Neural cell (in vitro differentiated cells): ENCODE measurements around the gene TMEM11. TPM values are rescaled to one million over a fixed set of nuclear protein-coding genes. Genes with fewer than 3 reads are reported as not detected.

Experiments
- H2AFZ ChIP-seq: fragments of 200-600, 300-800 bp; sonication (generic), shearing (Covaris generic); 2 replicates; pipeline ENCODE4 v1.6.0; 2014; ENCODE audit warnings: low read depth, mild to moderate bottlenecking, antibody characterized with exemption, low read length, moderate library complexity
- H3F3A ChIP-seq: fragments of 200-600 bp; shearing (Covaris generic); 2 replicates; pipeline ENCODE4 v1.6.1; 2016; ENCODE audit warnings: mild to moderate bottlenecking, moderate library complexity, mixed read lengths, antibody characterized with exemption, low read length; ENCODE audit not compliant: insufficient read depth, poor library complexity, severe bottlenecking
- H3K27ac ChIP-seq: fragments of 200-600, 300-800 bp; sonication (generic), shearing (Covaris generic); 2 replicates; pipeline ENCODE4 v1.5.1; 2014; ENCODE audit warnings: mild to moderate bottlenecking, low read length, moderate library complexity
- H3K27me3 ChIP-seq: fragments of 300-800, 200-600 bp; sonication (generic), shearing (Covaris generic); 2 replicates; pipeline ENCODE4 v1.6.0; 2014; ENCODE audit warnings: mild to moderate bottlenecking, low read depth, low read length, moderate library complexity; ENCODE audit not compliant: insufficient read depth
- H3K36me3 ChIP-seq: fragments of 300-800, 200-600 bp; sonication (generic), shearing (Covaris generic); 2 replicates; pipeline ENCODE4 v1.5.1; 2014; ENCODE audit warnings: mild to moderate bottlenecking, antibody characterized with exemption, low read length, moderate library complexity; ENCODE audit not compliant: insufficient read depth
- H3K4me2 ChIP-seq: fragments of 300-800, 200-600 bp; sonication (generic), shearing (Covaris generic); 2 replicates; pipeline ENCODE4 v1.6.0; 2014; ENCODE audit warnings: mild to moderate bottlenecking, low read length
- H3K4me3 ChIP-seq: fragments of 300-800, 200-600 bp; sonication (generic), shearing (Covaris generic); 2 replicates; pipeline ENCODE4 v1.5.1; 2014; ENCODE audit warnings: mild to moderate bottlenecking, low read length, moderate library complexity
- H3K79me2 ChIP-seq: fragments of 200-600 bp; shearing (Covaris generic); replicated peaks from 2 replicates; pipeline ENCODE4 v1.6.0; 2014; ENCODE audit warnings: mild to moderate bottlenecking, low read length, moderate library complexity; ENCODE audit not compliant: insufficient read depth
- H3K9ac ChIP-seq: fragments of 300-800, 200-600 bp; sonication (generic), shearing (Covaris generic); 2 replicates; pipeline ENCODE4 v1.6.1; 2016; ENCODE audit warnings: mild to moderate bottlenecking, low read length, mixed read lengths
- H3K9me2 ChIP-seq: fragments of 200-600 bp; shearing (Covaris generic); 2 replicates; pipeline ENCODE4 v1.6.1; 2016; ENCODE audit warnings: mild to moderate bottlenecking, low read length, mixed read lengths; ENCODE audit not compliant: insufficient read depth
- H3K9me3 ChIP-seq: fragments of 200-600, 300-800 bp; sonication (generic), shearing (Covaris generic); 2 replicates; pipeline ENCODE4 v1.6.1; 2016; ENCODE audit warnings: mild to moderate bottlenecking, mixed run types, low read length, moderate library complexity, mixed read lengths
- H4K20me1 ChIP-seq: fragments of 200-600 bp; shearing (Covaris generic); 2 replicates; pipeline ENCODE4 v1.6.1; 2016; ENCODE audit warnings: mild to moderate bottlenecking, mixed run types; ENCODE audit not compliant: insufficient read depth
- EP300 ChIP-seq: fragments of 450-650 bp; conservative IDR thresholded peaks from 2 replicates; pipeline ENCODE4 v1.6.1; 2014; ENCODE audit warnings: antibody characterized with exemption, mild to moderate bottlenecking, moderate library complexity; ENCODE audit not compliant: poor library complexity, severe bottlenecking
- EZH2 ChIP-seq: fragments of 200-600, 300-800 bp; shearing (Covaris generic), sonication (generic); IDR thresholded peaks from 2 replicates; pipeline ENCODE4 v1.6.1; 2014; ENCODE audit warnings: antibody characterized with exemption, low read length, borderline replicate concordance, mild to moderate bottlenecking; ENCODE audit not compliant: insufficient read depth, poor library complexity, severe bottlenecking
- MXI1 ChIP-seq: fragments of 450-650 bp; conservative IDR thresholded peaks from 2 replicates; pipeline ENCODE4 v1.6.1; 2014; ENCODE audit warnings: antibody characterized with exemption, mild to moderate bottlenecking; ENCODE audit not compliant: poor library complexity, severe bottlenecking
- POLR2AphosphoS5 ChIP-seq: IDR thresholded peaks from 2 replicates; pipeline ENCODE4 v1.6.1; 2012
- RAD21 ChIP-seq: fragments of 450-650 bp; conservative IDR thresholded peaks from 2 replicates; pipeline ENCODE4 v1.6.1; 2014; ENCODE audit warnings: antibody characterized with exemption, mild to moderate bottlenecking, moderate library complexity
- SMC3 ChIP-seq: fragments of 450-650 bp; conservative IDR thresholded peaks from 2 replicates; pipeline ENCODE4 v1.6.1; 2014; ENCODE audit warnings: antibody characterized with exemption, mild to moderate bottlenecking, moderate library complexity; ENCODE audit not compliant: poor library complexity
- TAF1 ChIP-seq: IDR thresholded peaks from 2 replicates; pipeline ENCODE4 v1.6.1; 2012; ENCODE audit warnings: low read depth
- polyA plus RNA-seq: library from polyadenylated mRNA; depleted of rRNA; stranded (reverse); fragments of >200 nt; gene quantifications from 2 replicates; pipeline ENCODE4 v1.2.3, GENCODE V29; 2014
- TF ChIP-seq, protein P1 (sequence below): IDR thresholded peaks from 2 replicates; pipeline ENCODE4 v1.6.1; 2012; ENCODE audit warnings: borderline replicate concordance
- TF ChIP-seq, protein P2 (sequence below): fragments of 450-650 bp; IDR thresholded peaks from 2 replicates; pipeline ENCODE4 v1.5.1; 2014; ENCODE audit warnings: antibody characterized with exemption, mild to moderate bottlenecking, moderate library complexity; ENCODE audit not compliant: poor library complexity, severe bottlenecking

Gene TMEM11
- polyA plus RNA-seq, 1 donor from 2014 or later: 24.6 TPM

DNA sequence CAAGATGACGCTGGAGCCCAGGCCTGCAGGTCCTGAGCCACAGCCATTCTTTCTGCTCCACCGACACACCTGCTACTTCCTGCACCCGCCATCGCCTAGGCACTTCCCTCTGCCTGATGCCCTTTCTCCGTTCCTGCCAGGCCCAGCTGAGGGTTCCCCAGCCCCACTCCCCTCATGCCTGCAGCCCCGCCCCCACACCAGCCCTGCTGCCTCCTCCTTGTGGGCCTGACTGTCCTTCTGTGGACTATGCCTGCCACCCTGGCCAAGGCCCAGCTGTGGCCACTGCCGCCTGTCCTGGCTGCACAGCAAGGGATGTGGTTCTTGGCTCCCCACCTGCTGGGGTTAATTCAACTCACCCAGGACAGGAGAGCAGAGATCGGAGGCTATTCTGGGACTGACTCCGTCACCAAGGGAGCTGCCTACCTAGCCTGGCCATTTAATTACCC lies 31.7 kb upstream of the TMEM11 start:
- H3K79me2 ChIP-seq: no peaks in the 10 kb centered on the region
- no peaks in the 10 kb centered on the region for H3K9me2 ChIP-seq
- no peaks in the 10 kb centered on the region for H3K27me3 ChIP-seq
- H3K4me3 ChIP-seq: no peak overlapping the region
- no peaks in the 10 kb centered on the region for H4K20me1 ChIP-seq
- H3K36me3 ChIP-seq: no peaks in the 10 kb centered on the region
- TF ChIP-seq EP300: no peak
- no peak for TF ChIP-seq POLR2AphosphoS5
- TF ChIP-seq MXI1: no peak
- no peak for TF ChIP-seq SMC3
- no peak for TF ChIP-seq EZH2
- TF ChIP-seq RAD21: no peak
- TF ChIP-seq TAF1: no peak
- TF ChIP-seq, protein P1, sequence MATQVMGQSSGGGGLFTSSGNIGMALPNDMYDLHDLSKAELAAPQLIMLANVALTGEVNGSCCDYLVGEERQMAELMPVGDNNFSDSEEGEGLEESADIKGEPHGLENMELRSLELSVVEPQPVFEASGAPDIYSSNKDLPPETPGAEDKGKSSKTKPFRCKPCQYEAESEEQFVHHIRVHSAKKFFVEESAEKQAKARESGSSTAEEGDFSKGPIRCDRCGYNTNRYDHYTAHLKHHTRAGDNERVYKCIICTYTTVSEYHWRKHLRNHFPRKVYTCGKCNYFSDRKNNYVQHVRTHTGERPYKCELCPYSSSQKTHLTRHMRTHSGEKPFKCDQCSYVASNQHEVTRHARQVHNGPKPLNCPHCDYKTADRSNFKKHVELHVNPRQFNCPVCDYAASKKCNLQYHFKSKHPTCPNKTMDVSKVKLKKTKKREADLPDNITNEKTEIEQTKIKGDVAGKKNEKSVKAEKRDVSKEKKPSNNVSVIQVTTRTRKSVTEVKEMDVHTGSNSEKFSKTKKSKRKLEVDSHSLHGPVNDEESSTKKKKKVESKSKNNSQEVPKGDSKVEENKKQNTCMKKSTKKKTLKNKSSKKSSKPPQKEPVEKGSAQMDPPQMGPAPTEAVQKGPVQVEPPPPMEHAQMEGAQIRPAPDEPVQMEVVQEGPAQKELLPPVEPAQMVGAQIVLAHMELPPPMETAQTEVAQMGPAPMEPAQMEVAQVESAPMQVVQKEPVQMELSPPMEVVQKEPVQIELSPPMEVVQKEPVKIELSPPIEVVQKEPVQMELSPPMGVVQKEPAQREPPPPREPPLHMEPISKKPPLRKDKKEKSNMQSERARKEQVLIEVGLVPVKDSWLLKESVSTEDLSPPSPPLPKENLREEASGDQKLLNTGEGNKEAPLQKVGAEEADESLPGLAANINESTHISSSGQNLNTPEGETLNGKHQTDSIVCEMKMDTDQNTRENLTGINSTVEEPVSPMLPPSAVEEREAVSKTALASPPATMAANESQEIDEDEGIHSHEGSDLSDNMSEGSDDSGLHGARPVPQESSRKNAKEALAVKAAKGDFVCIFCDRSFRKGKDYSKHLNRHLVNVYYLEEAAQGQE: no peak
- no peak overlapping the region for H3K27ac ChIP-seq
- H2AFZ ChIP-seq: no peak overlapping the region
- H3K4me2 ChIP-seq: no peak overlapping the region
- no peaks in the 10 kb centered on the region for H3F3A ChIP-seq
- H3K9ac ChIP-seq: no peak overlapping the region
- no peaks in the 10 kb centered on the region for H3K9me3 ChIP-seq

DNA sequence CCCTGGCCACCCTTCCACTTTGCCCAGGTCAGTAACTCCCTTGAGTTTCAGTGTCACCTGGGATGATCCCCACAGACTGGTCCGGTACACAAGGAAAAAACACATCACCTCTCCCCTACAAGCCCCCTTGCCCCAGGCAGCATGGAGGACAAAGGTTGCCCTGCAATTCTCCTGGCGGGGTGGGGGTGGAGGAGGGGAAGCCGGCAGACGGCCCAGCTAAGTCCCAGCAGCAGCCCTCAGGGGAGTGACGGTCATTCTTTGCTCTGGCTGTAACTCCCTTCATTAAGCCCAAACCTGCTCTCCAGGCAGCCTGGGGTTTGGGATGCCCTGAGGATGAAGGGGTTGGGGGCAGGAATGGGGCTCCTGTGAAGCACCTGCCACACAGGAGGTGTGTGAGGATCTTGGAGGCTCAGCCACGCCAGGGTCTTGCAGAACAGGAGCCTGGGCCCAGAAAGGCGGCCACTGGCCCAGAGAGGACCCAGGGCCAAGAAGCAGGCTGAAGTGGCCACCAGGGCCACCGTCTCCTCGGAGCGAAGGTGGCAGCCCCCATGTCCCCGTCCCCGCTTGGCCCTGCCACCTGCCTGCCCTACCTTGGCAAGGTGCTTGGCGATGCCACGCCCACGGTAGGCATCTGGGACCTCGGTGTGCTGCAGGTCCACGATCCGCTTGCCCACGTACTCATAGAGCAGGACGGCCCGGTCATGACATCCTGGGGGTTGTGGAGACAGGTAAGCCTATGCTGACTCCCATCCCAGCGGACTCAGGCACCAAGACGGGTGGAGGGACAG lies 29.7 kb upstream of the TMEM11 start:
- no peaks in the 10 kb centered on the region for H3K9me3 ChIP-seq
- H3K79me2 ChIP-seq: no peaks in the 10 kb centered on the region
- H2AFZ ChIP-seq: no peak overlapping the region
- H3K9me2 ChIP-seq: no peaks in the 10 kb centered on the region
- H4K20me1 ChIP-seq: no peaks in the 10 kb centered on the region
- no peaks in the 10 kb centered on the region for H3F3A ChIP-seq
- no peak overlapping the region for H3K27ac ChIP-seq
- H3K36me3 ChIP-seq: no peaks in the 10 kb centered on the region
- H3K4me2 ChIP-seq: no peak overlapping the region
- no peak overlapping the region for H3K4me3 ChIP-seq
- no peaks in the 10 kb centered on the region for H3K27me3 ChIP-seq
- H3K9ac ChIP-seq: no peak overlapping the region
- TF ChIP-seq RAD21: no peak
- no peak for TF ChIP-seq EP300
- TF ChIP-seq POLR2AphosphoS5: no peak
- no peak for TF ChIP-seq MXI1

DNA sequence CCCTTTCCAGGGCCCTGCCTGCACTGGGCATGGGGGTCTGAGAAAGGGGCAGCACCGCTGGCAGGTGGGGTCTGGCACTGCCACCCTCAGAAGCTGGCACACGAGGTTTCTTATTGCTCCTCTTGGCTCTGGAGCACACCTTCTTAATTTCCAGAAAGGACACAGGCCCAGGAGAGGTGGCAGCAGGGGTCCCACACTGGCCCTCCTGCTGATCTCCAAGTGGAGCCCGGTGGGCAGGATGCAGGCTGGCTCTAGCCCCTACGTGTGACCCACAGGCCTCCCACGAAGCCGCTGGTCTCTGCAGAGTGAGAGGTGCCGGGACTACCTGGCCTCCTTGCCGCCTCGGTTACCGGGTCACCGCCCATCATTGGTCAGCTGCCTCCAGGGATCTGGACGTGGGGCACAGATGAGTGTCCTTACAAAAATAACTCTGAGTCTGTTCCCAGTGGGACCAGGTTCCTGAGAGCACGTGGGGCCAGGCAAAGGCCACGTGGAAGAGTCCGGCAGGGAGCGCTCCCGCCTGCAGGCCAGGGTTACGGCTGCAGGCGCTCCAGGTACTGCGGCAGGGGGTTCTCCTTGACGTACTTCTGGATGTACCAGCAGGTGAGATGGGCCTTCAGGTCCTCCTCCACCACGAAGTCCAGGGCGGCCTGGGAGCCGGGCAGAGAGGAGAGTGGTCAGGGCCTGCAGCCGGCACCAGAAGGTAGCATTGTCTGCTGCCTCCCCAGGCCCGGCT lies 29.0 kb upstream of the TMEM11 start:
- H3K27ac ChIP-seq: no peak overlapping the region
- H3K9me2 ChIP-seq: no peaks in the 10 kb centered on the region
- H3F3A ChIP-seq: no peaks in the 10 kb centered on the region
- H3K4me2 ChIP-seq: no peak overlapping the region
- H4K20me1 ChIP-seq: no peaks in the 10 kb centered on the region
- H3K27me3 ChIP-seq: no peaks in the 10 kb centered on the region
- no peaks in the 10 kb centered on the region for H3K36me3 ChIP-seq
- no peaks in the 10 kb centered on the region for H3K79me2 ChIP-seq
- H3K9ac ChIP-seq: no peak overlapping the region
- no peak overlapping the region for H3K4me3 ChIP-seq
- H2AFZ ChIP-seq: no peak overlapping the region
- TF ChIP-seq, protein P2, sequence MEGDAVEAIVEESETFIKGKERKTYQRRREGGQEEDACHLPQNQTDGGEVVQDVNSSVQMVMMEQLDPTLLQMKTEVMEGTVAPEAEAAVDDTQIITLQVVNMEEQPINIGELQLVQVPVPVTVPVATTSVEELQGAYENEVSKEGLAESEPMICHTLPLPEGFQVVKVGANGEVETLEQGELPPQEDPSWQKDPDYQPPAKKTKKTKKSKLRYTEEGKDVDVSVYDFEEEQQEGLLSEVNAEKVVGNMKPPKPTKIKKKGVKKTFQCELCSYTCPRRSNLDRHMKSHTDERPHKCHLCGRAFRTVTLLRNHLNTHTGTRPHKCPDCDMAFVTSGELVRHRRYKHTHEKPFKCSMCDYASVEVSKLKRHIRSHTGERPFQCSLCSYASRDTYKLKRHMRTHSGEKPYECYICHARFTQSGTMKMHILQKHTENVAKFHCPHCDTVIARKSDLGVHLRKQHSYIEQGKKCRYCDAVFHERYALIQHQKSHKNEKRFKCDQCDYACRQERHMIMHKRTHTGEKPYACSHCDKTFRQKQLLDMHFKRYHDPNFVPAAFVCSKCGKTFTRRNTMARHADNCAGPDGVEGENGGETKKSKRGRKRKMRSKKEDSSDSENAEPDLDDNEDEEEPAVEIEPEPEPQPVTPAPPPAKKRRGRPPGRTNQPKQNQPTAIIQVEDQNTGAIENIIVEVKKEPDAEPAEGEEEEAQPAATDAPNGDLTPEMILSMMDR: no peak
- TF ChIP-seq MXI1: no peak
- no peak for TF ChIP-seq RAD21
- no peak for TF ChIP-seq EZH2
- no peak for TF ChIP-seq TAF1
- no peaks in the 10 kb centered on the region for H3K9me3 ChIP-seq
